GM12891 (cell line): ENCODE measurements around the gene NOL8.

Experiments used
- PAX5 ChIP-seq: IDR thresholded peaks from 2 replicates; pipeline ENCODE4 v1.6.1; 2011; ENCODE audit warnings: low read length, moderate library complexity, mild to moderate bottlenecking; ENCODE audit not compliant: insufficient read depth, severe bottlenecking
- POLR2A ChIP-seq: IDR thresholded peaks from 2 replicates; pipeline ENCODE4 v1.6.1; 2011; ENCODE audit warnings: low read depth, low read length, control low read depth

DNA sequence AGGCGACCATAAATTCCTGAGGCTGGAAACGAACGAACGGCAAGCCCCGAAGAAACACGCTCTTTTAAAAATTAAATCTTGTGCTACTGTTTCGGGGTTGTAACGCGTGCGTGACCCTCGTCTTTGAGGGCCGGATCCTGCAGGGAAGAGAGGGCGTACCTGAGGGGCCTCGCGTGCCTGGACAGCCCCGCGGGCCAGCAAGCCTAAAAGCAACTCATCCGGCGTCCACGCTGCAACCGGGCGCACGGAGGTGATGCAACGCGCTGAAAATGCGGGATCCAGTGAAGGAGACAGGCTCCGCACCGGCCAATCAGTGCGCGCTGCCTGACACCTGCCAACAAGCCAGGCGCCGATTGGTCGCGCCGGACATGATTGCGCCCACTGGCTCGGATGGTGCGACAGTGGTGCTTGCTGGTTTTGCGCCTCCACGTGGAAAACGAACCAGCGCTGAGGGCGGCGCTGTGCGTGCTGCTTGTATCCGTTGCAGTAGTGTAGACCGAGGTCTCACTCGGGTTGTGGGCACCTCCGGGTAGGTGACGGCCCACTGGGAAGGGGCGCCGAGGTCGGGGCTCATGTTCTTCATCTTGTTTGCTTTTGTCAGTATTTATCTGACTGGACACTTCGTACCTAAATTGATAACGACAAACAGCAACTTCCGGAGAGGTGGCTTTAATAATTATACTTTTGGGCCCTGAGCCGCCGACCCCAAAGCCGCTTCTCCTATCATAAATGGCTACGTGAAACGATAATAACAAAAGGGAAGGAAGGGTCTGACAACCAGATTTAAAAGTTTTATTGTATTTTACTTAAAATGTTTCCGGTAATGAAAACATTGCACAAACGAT lies 31.5 kb downstream of the NOL8 start, which contains the start of gene IARS1:
- TF ChIP-seq POLR2A (peak; percentile 96), PAX5 (no peak)
